Measurements from ENCODE around the gene AAK1.
"Not testable (repeated sequence)": the region's sequence is repeated elsewhere in the genome, so short reads cannot be mapped to it uniquely, and the experiment has no call there.

AAK1 gene

DNA sequence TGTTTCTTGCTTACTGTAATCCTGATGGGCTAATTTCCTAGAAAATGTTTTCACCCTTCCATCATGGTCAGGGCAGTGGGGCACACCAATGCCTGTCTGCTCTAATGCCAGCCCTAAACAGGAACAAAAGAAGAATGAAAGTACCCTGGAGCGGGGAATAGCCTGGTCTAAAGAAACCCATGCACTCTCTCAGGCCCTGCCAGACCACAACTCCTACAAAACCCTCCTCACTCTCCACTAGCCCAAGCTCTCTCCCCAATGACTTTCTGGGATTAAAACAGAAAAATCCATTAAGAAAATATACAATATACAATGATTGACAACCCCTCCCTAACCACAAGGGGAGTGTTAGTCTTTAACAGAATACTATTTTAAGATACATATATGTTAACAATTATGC is 67.6 kb downstream of the AAK1 start:
- no peak overlapping the region for H3K27ac ChIP-seq

GRCh38 chr2:69575371-69575770 is 68.2 kb downstream of the AAK1 start:
- not testable (repeated sequence) for H3K27ac ChIP-seq

More for the DNA sequence above, 67.6 kb downstream of the AAK1 start:
- TF ChIP-seq CTCF (conservative IDR thresholded peaks at IDR 0.05): no peak

DNA sequence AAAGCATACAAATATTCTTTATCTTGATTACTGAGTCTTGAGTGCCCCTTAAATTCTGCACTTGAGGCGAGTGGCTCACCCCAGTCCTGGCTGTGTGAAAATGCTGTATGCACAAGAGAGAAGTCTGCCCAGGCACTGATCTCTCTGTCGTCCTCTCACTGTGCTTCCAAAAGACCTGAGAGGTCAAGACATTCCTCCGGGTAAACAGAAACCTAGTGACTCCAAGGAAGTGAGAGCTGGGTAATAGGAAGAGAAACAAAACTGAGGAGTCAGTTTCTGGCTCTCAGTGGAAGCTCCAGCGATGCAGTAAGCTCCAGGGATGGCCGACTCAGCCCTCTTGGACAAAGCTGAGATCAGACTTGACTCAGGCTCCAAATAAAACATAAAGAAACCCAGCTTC is 70.9 kb downstream of the AAK1 start:
- TF ChIP-seq CTCF (conservative IDR thresholded peaks at IDR 0.05): no peak
- peak overlapping the region; percentile 72 for H3K27ac ChIP-seq

GRCh38 chr2:69571189-69571588 is 72.3 kb downstream of the AAK1 start:
- TF ChIP-seq CTCF (conservative IDR thresholded peaks at IDR 0.05): no peak
- peak overlapping the region; percentile 72 for H3K27ac ChIP-seq

DNA sequence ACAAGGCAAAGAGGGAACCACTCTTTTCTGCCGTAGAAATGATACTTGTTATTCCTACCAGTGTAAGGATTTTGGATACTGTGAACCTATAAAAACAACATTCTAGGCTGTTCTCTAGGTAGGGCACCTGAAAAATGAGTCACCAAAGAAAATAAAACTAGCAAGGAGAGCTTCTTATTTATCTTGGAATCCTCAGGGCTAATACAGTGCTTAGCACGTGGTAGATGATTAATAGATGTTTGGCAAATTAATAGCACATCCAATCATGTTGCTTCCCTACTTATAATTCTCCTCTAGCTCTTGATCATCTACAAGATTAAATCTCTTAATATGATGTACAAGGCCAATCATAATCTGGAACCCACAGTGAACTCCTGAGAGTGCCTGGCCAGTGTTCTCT is 73.1 kb downstream of the AAK1 start:
- H3K27ac ChIP-seq: peak overlapping the region; percentile 72
- no peak for TF ChIP-seq CTCF (conservative IDR thresholded peaks at IDR 0.05)

GRCh38 chr2:69567909-69568300 is 75.6 kb downstream of the AAK1 start:
- no peak overlapping the region for H3K27ac ChIP-seq

DNA sequence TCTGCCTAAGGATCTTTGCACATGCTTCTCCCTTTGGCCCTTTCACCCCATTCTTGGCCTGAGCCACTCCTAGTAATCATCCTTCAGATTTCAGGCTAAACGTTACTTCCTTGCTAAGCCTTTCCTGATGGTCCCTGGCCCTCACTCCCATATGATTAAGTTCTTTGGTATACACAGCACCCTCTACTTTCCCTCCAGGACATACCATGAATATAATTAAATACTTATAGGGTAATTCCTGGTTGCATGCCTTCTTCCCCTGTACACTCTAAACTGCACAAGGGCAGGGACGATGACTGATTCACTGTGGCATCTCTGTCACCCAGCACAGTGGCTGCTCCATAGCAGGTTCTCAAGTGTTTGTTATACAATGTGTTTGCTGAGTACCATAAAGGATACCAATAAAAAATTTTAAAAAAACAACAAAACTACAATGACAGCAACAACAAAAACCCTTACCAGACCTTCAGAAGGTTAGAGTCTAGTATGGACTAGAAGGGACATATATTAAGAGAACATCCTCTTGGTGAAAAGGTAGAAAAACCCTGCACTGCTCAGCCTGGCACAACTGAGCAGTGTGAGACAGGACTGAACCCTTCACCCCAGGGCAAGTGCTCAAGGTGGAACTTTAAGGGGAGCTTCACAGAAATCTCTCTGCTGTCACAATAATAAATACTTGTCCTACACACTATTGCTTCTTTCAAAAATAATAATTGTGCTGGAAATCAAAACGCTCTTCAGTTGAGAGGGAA is 76.2 kb downstream of the AAK1 start:
- no peak overlapping the region for H3K27ac ChIP-seq
- TF ChIP-seq CTCF (conservative IDR thresholded peaks at IDR 0.05): no peak

More at GRCh38 chr2:69567909-69568300, 75.6 kb downstream of the AAK1 start:
- TF ChIP-seq CTCF (conservative IDR thresholded peaks at IDR 0.05): no peak

DNA sequence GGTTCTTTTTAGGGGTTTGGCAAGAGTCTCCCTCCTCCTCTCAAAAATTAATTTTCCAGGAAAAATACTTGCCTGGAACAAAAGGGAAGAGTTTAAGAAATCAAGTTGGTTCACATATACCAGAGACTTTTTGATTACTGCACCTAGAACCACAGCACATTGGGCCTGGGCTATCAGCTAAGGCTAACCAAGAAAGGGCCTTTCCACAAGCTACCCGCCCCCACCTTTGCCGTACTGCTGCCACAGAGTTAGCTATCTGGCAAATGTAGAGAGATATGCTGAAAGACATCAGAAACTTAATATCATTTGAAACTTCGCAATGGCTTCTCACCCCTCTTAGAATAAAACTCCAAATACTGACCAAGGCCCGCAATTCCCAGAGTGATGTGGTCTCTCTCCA is 76.9 kb downstream of the AAK1 start:
- H3K27ac ChIP-seq: no peak overlapping the region
- TF ChIP-seq CTCF (conservative IDR thresholded peaks at IDR 0.05): no peak

Measured in VCaP (cell line).